Activated T-cell treated with anti-CD3 and anti-CD28 coated beads for 4 hours (primary cell): ENCODE data around the gene NCLN.
A peak's percentile ranks its signal among the peaks of the same experiment; 100 is the strongest.
"Not testable (repeated sequence)": the region's sequence is repeated elsewhere in the genome, so short reads cannot be mapped to it uniquely, and the experiment has no call there.

Experiments used
- DNase-seq: peaks from one replicate; pipeline ENCODE4 v3.0.0-alpha.2; 2020

The NCLN gene

GRCh38 chr19:3157096-3157845 lies 28.5 kb upstream of the NCLN start:
- DNase-seq: no peak

DNA sequence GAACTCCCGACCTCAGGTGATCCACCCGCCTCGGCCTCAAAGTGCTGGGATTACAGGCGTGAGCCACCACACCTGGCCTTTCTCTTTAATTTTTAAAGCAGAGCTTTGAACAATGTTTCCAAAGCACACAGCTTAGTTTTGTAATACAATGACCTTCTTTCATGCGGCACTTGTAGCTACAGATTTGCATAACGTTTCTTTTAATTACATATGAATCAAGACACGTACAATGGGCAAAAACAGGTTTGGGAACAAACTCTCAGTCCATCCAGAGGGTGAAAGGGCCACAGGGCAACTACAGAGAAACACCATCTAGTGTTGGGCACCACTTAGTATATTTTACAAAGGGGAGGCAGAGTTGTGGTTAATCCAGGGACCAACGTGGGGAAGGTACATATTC lies 26.2 kb upstream of the NCLN start:
- no peak for DNase-seq

GRCh38 chr19:3160219-3160618 lies 25.5 kb upstream of the NCLN start:
- DNase-seq: no peak

- no peak for DNase-seq
Observed at GRCh38 chr19:3161453-3161852, 24.3 kb upstream of the NCLN start.

GRCh38 chr19:3162418-3163229 lies 23.1 kb upstream of the NCLN start:
- DNase-seq: no peak

GRCh38 chr19:3163230-3163886 lies 22.4 kb upstream of the NCLN start:
- peak; percentile 72 for DNase-seq

GRCh38 chr19:3163943-3164342 lies 21.8 kb upstream of the NCLN start:
- DNase-seq: no peak

- no peak for DNase-seq
Observed at GRCh38 chr19:3167533-3168272, 18.0 kb upstream of the NCLN start.

DNA sequence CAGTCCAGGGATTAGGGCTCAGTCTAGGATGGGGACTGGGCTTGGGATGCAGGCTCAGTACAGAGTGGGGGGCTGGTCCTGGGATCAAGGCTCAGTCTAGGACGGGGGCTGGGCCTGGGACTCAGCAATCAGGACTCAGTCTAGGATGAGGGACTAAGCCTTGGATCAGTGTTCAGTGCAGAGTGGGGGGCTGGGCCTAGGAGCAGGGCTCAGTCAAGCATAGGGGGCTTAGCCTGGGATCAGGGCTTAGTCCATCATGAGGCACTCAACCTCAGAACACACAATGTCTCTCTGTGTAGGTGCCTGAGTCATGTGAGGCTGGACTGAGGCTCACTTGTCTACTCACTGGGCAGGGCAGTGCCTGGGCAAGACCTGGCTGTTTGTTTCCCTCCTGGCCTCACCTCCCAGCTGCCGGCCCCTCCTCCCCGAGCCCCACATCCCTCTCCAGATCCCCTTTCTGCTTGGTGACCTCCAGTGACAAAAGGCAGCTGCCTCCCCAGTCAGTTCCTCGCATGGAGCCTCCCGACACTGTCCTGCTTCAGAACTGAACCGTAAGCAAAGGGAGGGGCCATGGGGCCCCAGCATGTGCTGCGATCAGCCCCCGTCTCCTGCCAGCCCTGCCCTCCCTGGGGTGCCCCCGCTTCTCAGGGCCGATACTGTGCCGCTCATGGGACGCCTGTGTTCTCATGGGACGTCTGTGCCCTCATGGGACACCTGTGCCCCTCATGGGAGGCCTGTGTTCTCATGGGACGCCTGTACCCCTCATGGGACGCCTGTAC lies 13.6 kb upstream of the NCLN start:
- DNase-seq: no peak

- not testable (repeated sequence) for DNase-seq
Observed at GRCh38 chr19:3172673-3173000, 13.1 kb upstream of the NCLN start.

DNA sequence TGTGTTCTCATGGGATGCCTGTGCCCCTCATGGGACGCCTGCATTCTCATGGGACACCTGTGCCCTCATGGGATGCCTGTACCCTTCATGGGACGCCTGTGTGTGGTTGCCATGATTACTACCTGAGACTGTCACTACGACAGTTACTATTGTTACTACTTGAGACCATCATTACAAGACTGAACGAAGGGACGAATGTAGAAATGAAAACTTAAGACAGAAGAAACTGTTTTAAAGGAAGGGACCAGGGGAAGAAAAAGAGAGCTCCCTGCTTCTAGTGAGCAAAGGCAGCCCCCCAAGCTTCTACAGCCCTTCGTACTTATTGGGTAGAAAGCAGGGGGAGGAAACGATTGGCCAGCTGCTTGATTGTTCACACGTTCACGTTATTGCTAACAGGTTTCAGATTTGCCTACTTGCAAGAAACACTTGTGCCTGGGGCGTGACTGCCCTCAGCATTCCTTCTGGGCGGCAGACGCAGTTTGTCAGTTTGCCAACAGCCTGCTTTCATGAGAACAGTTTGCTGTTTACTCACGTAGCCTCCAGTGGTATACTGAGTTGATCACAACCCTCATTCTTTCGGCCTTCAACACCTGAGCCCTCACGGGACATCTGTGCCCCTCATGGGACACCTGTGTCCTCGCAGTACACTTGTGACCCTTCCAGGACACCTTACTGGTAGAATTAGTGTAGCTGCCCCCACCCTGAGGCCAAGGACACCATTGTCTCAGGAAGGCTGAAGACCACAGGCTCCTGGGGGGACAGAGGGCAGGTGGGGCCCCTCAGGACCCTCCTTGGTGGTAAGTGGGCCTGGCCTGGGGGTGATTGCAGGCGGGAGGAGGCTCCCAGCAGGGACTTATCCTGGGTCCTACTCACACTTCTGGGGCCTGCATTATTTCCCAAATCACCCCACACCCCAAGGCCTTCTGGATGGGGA lies 9.7 kb upstream of the NCLN start:
- no peak for DNase-seq

- peak; percentile 65 for DNase-seq
Observed at GRCh38 chr19:3176715-3177501, 8.8 kb upstream of the NCLN start.

GRCh38 chr19:3178377-3178972 lies 7.3 kb upstream of the NCLN start, which contains the start of gene S1PR4:
S1PR4 (plus strand) TSS chr19:3178769; CDS start chr19:3178793, 24 bp downstream.
- DNase-seq: peak; percentile 37

DNA sequence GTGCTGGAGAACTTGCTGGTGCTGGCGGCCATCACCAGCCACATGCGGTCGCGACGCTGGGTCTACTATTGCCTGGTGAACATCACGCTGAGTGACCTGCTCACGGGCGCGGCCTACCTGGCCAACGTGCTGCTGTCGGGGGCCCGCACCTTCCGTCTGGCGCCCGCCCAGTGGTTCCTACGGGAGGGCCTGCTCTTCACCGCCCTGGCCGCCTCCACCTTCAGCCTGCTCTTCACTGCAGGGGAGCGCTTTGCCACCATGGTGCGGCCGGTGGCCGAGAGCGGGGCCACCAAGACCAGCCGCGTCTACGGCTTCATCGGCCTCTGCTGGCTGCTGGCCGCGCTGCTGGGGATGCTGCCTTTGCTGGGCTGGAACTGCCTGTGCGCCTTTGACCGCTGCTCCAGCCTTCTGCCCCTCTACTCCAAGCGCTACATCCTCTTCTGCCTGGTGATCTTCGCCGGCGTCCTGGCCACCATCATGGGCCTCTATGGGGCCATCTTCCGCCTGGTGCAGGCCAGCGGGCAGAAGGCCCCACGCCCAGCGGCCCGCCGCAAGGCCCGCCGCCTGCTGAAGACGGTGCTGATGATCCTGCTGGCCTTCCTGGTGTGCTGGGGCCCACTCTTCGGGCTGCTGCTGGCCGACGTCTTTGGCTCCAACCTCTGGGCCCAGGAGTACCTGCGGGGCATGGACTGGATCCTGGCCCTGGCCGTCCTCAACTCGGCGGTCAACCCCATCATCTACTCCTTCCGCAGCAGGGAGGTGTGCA lies 6.6 kb upstream of the NCLN start:
- DNase-seq: no peak

DNA sequence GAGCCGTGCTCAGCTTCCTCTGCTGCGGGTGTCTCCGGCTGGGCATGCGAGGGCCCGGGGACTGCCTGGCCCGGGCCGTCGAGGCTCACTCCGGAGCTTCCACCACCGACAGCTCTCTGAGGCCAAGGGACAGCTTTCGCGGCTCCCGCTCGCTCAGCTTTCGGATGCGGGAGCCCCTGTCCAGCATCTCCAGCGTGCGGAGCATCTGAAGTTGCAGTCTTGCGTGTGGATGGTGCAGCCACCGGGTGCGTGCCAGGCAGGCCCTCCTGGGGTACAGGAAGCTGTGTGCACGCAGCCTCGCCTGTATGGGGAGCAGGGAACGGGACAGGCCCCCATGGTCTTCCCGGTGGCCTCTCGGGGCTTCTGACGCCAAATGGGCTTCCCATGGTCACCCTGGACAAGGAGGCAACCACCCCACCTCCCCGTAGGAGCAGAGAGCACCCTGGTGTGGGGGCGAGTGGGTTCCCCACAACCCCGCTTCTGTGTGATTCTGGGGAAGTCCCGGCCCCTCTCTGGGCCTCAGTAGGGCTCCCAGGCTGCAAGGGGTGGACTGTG lies 5.9 kb upstream of the NCLN start:
- no peak for DNase-seq

- no peak for DNase-seq
Observed at GRCh38 chr19:3183721-3184641, 1.7 kb upstream of the NCLN start.

DNA sequence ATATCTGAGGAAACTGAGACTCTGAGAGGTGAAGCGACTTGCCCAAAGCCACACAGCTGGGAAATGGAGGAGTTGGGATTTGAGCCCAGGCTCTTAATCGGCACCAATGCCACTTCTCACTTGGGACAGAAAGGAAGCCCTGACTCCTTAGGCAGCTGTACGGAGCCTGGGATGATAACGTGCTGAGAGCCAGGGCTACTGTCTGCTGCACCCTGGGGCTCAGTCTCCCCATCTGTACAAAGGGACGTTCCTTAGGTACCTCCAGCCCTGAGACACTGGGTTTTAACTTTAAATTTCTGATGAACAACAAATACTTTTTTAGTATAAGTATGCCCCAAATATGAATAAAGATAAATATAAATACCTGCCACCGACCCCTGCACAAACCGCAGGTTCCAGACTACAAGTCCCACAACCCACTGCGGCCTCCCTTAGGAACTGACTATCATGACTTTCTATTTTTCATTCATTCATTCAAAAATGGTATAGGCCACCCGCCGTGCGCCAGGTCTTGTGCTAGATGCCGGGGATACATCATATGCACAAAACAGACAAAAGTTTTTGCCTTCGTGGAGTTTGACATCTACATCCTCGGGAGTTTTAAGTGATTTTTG lies 776 bp upstream of the NCLN start:
- no peak for DNase-seq
